Activated gamma-delta T cell (primary cell): ENCODE data around the gene HLA-DOB.
A peak's percentile ranks its signal among the peaks of the same experiment; 100 is the strongest.

Experiments
- DNase-seq: peaks from one replicate; lab custom pipeline; 2025; lab: John Stamatoyannopoulos, UW

HLA-DOB gene

GRCh38 chr6:32843331-32843978, 26.7 kb upstream of the HLA-DOB start:
- DNase-seq = no peak

- no peak for DNase-seq
Measured at GRCh38 chr6:32842690-32843089, 25.9 kb upstream of the HLA-DOB start.

- DNase-seq = no peak
Measured at GRCh38 chr6:32842021-32842650, 25.3 kb upstream of the HLA-DOB start.

- no peak for DNase-seq
Measured at GRCh38 chr6:32840604-32841246, 23.9 kb upstream of the HLA-DOB start.

DNA sequence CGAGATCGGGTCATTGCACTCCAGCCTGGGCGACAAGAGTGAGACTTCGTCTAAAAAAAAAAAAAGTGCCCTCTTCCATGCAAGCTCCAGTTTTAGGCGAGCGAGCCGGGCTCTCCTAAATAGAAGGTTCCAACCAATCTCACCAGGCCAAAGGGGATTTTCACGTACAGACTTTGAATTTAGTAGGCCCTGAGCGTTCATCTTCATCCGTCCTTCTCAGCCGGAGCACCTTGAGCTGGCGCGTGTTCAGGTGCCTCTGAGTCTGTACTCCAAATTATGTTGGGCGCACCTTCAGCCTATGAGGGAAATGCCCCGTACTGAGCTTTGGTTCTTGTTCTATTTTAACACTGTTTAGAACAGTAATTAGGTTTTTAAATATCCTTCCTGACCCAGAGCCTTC, 22.6 kb upstream of the HLA-DOB start:
- DNase-seq = no peak

DNA sequence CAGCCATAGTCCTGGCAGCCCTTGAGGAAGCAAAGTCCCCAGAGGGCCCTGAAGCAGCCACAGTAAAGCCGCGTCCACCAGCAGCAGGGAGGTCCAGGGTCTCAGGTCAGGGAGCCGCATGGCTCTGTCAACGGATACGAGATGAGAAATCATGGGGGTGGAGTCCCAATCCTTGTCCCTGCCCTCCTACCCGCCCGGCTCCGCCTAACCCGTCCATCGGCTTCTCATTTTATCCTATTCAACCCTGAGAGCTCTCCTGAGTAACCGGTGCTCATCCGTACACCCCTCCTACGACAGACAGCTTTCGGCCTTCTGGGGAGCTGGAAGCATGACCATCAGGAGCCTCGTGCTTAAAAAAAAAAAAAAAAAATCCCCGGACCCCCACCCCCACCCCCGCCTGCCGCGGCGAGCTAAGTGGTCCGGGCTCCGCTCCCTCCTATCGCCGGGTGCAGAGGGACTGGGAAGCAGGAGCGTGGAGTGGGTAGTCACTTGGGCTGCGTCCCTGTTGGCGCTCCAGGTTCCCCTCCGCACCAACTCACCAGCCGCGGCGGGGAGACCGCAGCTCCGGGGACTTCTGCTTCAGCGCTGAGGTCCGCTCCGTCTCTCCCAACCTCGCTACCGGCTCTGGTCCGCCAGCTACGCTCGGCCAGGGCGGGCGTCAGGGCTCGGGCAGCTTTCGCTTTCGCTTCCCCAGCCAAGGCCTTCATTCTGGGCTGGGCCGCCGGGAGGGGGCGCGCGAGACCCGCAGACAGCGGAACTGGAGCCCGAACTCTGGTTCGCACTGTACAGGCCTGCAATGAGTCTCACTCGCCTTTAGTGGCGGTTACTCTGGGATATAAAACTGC, 21.5 kb upstream of the HLA-DOB start, which contains the start of gene TAP2:
TSS of gene TAP2 (minus strand) at position 626 of the 845 bp plus-strand sequence. CDS start at position 120, 506 bp downstream.
- peak; percentile 96 for DNase-seq

DNA sequence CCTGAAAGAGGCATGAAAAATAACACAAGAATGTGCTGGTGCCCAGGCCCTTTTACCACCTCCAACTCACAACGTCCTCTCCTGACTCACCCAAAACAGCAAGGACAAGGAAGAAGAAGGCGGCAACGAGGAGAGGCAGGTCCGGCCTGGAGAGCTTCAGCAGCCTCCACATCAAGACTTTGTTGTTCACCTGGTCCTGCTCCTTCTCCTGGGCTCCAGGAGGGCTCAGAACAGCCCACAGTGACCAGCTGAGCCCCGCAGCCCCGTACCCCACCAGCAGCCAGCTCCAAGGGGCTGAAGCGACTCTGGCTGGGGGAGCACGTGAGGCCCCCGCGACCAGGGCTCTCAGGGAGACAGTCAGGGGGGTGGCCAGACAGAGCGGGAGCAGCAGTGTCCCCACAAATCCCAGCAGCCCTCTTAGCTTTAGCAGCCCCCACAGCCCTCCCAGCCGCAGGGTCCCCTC, 20.9 kb upstream of the HLA-DOB start:
- no peak for DNase-seq

DNA sequence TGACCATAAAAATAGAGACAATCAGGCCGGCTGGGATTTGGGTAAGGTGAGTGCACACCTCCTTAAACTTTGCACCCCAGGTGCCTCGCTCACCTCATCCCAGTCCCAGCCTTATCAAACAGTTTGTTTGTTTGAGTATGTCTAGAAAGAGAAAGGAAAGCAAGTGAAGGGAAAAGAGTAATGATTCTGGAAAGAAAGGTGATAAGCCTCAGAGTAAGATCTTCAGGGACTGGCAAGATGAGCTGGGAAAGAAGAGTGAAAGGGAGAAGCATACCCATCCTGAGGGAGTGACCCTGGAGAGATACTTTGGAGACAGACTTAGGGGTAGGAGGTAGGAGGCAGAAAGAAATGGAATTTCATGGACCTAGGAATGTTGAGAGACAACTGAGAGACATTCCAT, 20.1 kb upstream of the HLA-DOB start:
- DNase-seq = no peak

DNA sequence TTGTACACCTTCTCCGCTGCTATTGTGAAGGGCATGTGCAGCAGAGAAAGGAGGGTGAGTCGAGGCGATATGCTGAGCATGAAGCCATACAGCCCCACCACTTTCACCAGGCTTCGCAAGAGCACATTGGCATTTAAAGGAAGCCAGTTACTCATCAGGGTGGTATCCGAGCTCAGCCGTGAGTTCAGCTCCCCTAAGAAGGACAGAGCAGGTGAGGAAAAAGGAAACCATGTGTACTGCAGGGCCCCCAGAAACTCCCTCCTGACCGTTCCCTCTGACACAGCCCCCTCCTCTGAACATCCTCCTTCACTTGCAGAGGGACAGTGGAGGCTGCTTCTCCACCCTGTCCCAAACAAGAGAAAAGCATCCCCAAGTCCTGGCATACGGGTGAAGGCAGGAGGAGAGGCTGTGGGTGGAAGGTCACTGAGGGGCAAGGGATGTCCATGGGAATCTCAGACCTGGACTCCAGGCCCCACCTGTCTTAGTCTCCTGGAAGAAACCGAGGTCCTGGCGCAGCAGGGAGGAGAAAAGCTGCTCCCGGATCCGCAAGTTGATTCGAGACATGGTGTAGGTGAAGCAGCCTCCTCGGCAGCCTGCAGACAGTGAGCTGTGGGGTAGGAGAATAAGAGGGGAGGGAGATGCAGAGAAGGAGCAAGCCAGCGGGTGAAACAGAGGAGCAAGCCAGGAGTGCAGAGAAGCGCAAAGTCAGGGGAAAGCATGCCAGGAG, 18.5 kb upstream of the HLA-DOB start:
- no peak for DNase-seq

GRCh38 chr6:32833664-32834063, 16.9 kb upstream of the HLA-DOB start:
- DNase-seq = no peak

DNA sequence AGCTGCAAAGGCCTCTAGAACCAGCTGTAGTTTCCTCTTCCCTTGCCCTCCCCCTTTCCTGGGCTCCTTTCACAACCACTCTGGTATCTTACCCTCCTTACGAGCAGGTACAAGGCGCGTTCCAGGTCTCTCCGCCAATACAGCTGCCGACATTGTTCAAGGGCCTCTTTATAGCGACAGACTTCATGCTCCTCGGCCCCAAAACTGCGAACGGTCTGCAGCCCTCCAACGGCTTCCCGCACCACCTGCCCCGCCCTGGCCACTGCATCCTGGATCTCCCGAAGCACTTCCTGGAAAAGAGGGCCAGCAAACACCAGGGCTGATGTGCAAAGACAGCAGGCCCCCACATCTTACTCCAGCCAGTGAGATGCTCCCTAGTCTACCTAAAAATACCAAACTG, 15.7 kb upstream of the HLA-DOB start:
- DNase-seq = no peak

- no peak for DNase-seq
Measured at GRCh38 chr6:32830936-32831335, 14.1 kb upstream of the HLA-DOB start.

GRCh38 chr6:32830017-32830416, 13.2 kb upstream of the HLA-DOB start:
- no peak for DNase-seq

DNA sequence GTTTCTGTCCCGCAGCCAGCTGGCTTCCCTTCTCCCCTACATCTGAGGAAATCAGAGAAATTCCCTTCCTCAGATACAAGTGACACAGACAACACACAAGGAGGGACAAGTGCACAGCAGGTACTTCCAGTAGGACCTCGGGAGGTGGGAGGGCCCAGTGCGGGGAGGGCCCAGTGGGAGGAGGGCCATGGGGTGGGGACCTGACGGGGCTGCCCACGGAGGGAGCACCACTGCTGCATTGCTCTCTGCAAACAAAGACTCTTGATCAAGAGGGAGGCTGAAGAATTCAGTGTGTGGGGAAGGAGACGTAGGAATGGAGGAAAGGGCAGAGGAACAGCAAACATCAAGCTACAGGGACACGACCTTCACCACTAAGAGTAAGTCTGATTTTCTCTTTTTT, 12.7 kb upstream of the HLA-DOB start:
- DNase-seq = no peak

DNA sequence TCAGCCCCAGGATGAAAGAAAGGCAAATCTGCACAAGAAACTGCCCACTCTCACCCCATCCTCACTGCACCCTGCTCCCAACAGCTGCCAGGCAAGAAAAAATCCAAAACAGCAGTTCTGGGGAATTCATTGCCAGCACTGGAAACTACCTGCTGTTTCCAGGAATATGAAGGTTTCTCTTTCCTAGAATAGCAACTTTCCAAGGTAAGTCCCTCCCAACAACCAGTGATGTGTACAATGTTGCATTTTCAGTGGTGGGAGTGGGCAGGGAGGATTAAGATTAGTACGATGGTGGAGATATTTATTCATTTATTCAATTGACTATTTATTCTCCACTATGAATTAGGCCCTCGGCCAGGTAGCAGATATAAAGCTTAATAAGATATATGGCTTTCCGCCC, 10.2 kb upstream of the HLA-DOB start:
- no peak for DNase-seq

- no peak for DNase-seq
Measured at GRCh38 chr6:32825966-32826365, 9.2 kb upstream of the HLA-DOB start.

DNA sequence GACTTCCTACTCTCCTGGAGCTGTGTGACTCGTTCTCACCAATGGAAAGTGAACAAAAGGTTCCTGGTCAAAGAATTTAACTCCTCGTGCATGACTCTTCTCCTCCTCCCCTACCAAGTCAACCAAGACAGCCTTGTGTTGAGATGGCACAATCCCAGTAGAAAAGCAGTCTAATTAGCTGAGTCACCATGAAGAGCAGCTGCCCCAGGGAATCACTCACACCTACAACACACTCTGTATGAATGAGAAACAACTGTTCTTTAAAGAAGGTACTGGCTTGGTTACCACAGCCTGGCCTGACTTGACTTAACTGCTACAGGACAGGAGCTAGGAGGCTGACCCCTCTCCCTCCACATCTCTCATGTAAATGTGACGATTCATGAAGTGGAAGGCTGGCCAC, 2.9 kb upstream of the HLA-DOB start:
- DNase-seq = no peak

GRCh38 chr6:32818867-32819266, 2.1 kb upstream of the HLA-DOB start:
- DNase-seq = no peak

- DNase-seq = no peak
Measured at GRCh38 chr6:32815996-32816395, 806 bp downstream of the HLA-DOB start.

DNA sequence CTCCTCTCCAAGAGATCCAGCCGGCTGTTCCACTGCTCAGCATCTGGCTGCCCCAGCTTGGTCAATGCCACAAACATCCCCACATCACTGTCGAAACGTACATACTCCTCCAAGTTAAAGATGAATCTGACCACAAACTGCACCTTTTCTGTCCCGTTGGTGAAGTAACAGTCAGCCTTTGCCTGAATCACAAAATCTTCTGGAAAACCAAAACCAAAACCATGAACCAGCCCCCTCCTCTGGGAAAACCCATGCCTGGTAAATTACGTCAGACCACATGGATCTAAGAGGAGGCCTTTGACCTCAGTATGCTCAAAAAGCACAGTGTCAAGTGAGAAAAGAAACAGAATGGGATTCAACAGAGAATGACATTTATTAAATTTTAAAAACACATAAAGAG, 1.7 kb downstream of the HLA-DOB start:
- DNase-seq = no peak

GRCh38 chr6:32814145-32814544, 2.7 kb downstream of the HLA-DOB start:
- DNase-seq = no peak

DNA sequence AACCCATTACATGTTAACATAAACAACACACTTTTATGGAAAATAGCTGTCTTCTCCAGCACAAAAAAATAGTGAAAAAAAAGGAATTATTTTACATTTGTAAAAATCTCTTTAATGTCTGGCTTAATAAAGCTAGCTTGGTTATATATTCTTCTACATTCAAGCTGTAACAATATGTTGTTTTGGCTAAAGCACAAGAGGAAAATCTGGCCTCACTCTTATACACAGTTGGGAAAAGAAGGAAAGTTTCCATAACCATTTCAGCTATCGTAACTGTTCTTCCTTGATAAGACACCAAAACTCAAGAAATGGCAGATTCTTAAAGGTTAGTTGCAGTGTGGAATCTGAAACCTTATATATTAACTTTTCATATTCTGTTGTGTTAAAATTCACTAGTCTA, 7.6 kb downstream of the HLA-DOB start:
- DNase-seq = no peak
